HTERT RPE-1 (cell line): ENCODE measurements around the gene LCMT2.
"Not testable (repeated sequence)": the region's sequence is repeated elsewhere in the genome, so short reads cannot be mapped to it uniquely, and the experiment has no call there.

Source experiments
- in situ Hi-C: fragments of 300-500 bp; cut with MboI; formaldehyde crosslinking; loops from 4 replicates; pipeline ENCODE4 v1.14.3; 2020; ENCODE audit warnings: low sequenced_read_pairs

LCMT2 gene

DNA sequence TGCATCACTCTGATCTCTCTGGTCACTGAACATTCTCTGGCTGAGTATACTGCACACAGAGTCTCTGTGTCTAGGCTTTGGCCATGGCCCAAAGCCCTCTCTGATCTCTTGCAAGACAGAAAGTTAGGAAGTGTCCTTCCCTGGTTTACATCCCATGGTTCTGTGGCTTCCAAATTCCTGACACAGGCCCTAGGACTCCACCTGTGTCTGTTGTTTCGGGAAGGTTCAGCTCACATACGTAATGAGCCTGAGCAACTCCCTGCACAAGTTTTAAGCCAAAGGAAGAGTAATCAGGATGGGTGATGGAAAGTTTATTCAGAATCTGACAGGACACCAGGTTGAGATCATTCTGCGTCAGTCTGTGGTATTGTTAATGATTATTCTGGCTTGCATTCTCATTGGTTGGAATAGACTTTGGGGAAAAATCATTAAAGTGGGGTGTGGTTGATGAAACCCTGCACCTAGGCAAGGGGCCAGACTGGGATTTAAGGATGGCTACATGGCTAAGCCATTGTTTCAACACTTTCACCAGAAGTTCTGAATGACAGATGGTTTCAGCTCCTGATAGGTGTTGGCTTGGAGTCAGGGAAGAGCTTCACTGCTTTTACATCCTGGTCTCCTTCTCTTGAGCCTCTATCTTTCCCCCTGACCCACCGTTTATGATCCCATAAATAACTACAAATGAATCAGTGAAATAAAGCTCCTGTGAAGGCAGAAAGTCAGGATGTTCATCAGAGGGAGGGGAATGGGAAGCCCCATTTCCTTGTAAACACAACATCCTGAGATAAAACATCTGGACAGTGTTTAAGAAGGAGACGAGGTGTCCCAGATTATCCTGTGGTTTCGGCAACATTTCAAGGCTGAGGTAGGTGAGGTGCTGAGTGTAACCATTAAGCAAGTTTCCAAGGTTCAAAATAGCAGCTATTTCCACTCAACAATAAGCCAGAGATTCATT, 14.1 kb downstream of the LCMT2 start:
- in situ Hi-C loops, result no loop called here

DNA sequence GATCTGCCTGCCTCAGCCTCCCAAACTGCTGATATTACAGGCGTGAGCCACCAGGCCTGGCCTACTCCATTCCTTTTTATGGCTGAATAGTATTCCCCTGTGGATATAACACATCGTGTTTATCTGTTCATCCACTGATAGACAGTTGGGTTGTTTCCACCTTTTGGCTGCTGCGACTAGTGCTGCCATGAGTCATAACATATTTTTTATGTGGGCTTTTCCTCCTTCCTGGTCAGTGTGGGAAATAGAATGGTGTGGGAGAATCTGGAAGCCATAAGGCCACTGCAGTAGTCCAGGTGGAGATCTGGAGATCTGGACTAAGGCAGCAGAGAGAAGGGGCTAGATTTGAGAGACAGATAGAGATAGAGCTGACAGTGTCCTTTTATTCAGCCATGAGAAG, 16.2 kb downstream of the LCMT2 start:
- in situ Hi-C loops, result no loop called here

DNA sequence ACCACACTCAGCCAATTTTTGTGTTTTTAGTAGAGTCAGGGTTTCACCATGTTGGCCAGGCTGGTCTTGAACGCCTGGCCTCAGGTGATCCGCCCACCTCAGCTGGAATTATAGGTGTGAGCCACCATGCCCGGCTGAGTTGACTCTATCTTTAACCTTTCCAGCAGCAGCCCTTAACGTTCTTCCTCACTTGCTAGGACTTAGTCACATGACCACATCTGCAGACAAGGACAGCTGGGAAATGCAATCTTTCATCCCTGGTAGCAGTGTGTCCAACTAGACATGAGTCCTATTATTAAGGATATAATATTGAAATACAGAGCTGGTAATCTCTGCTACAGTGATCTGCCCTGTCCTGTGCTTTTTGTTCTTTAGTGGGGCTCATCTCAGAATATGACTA, 18.0 kb downstream of the LCMT2 start:
- in situ Hi-C loops, result no loop called here

DNA sequence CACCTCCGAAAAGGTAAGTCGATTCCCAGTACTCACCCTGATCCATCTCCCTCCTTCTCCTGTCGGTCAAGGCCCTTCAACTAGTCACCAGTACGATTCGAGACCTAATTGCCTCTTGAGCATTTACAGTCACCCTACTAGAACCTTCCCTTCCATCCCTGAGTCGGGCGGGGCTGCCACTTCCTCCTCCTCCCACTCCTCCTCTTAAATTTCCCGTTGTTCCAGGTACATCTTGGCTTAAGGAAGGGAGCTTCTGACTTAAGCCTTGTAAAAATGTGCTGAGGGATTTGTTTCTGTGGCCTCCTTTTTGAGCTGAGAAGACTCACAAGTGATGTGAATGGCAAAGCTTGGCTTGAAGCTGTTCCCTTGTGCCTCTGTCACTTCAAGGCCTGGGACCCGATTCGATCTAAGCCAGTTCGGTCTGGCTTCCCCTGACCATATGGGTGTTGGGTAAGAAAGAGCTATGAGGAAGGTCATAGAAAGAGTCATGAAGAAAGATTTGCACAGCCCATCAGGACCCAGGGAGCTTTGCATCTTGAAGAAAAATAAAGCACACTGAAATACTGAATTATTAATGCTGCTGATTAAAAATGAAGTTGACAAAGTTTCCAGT, 28.1 kb downstream of the LCMT2 start, which contains the start of gene TGM7:
TSS of gene TGM7 (minus strand) at position 51 of the 613 bp plus-strand sequence.
- in situ Hi-C loops, result no loop called here

DNA sequence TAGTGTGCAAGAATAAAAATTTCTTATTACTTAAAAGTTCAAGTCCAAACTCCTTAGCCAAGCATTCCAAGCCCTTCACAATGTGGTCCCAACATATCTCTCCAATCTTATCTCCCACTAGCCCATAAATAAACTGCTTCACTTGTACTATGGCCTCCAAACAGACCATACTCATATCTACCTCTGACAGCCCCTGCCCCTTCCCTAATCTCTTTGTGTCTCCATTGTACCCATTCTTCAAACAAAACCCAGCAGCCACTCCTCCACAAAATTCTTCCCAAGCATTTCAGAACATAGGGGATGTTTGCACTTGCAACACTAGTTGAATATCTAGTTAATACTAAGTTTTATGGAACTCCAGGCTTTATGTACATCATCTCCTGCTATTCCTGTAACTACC, 30.5 kb downstream of the LCMT2 start:
- in situ Hi-C loops, result no loop called here

DNA sequence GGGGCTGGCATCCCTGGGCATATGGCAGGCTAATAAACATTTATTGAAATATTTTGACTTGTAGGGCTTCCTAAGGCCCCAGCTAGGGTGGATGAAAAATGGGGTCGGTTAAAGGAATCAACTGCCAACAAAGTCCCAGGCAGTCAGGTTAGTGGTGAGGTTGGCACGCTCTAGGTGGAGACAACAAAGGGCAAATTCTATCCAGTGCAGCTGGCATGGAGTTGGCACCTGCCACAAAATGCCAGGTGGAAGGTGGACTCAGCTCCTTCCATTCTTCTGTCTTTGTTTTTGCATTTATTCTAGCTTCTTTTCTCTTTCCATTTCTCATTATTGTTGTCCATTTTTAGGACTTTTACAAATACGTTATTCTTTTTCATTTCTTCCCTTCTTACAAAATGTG, 31.0 kb downstream of the LCMT2 start:
- in situ Hi-C loops, result no loop called here

DNA sequence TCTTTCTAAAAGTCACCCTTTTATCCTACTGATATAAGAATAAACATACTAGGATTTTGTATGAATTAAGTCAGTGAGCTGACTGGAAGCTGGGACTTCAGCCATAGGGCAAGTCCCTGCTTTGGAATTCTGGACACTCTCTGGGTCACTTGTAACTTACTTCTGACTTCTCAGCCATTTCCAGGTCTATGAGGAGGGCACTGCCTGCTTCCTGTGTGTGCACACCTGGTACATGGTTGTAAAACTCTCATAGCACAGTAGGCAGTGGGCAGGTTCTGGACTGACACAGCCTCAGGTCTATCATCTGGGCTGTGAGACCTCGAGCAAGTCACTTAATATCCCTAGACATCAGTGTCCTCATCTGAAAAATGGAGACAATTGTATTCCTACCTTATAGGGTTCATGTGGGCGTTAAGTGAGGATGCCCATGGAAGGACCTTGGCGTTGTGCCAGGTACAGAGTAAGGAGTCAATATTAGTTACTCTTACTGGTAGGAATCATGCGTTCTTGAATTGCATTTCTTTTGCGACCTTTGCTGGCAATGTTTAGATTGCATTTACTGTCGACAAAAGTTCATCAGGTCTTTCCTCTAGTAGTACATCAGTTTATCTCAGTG, 36.2 kb downstream of the LCMT2 start:
- in situ Hi-C loops, result no loop called here

DNA sequence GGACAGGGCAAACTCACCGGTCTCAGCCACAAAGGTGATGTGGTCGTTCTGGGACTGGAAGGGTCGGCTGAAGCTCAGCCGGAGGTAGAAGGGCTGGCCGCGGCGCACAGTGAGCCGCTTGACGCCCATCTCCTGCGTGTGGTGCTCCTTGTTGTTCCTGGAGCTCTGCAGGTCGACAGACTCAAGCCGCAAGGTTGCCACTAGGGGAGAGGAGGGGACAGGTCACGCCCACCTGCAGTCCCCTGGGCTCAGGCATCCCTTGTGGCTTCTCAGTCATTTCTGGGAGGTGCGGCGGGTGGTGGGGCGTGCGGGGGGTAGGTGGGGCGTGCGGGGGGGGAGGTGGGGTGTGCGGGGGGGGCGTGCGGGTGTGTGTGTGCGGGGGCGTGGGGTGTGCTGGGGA, 36.9 kb downstream of the LCMT2 start:
- in situ Hi-C loops, result no loop called here

DNA sequence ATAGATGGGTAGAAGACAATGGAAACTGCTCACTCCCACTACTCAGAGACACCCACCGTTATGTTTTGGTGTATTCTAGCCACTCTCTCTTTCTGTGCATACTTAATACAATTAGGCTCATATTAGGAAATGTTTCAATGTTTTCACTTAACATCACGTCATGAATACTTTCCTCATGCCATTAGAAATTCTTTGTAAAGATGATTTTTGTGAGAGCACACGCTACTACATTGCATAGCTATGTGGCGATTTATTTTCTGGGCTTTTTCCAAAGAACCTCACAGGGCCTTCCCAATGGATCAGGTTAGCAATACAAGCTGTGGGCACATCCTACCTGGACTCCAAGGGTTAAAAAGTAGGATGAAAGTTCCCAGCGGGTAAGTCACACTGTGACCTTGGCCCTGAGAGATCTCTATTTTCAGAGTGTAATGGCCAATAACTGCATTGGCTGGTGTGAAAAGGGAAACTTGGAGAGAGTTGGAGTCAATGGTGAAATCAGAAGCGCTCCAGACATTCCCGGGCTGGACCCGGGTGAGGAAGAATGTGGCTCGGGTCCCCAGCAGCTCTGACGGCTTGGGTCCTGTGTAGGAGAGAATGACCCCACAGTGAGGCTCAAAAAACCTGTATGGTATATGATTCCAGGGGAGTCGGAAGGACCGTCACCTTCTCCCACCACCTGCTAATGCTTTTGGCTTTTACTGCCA, 37.8 kb downstream of the LCMT2 start:
- in situ Hi-C loops, result no loop called here

DNA sequence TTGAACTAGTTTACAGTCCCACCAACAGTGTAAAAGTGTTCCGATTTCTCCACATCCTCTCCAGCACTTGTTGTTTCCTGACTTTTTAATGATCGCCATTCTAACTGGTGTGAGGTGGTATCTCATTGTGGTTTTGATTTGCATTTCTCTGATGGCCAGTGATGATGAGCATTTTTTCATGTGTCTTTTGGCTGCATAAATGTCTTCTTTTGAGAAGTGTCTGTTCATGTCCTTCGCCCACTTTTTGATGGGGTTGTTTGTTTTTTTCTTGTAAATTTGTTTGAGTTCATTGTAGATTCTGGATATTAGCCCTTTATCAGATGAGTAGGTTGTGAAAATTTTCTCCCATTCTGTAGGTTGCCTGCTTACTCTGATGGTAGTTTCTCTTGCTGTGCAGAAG, 40.7 kb downstream of the LCMT2 start:
- in situ Hi-C loops, result not testable (repeated sequence)

DNA sequence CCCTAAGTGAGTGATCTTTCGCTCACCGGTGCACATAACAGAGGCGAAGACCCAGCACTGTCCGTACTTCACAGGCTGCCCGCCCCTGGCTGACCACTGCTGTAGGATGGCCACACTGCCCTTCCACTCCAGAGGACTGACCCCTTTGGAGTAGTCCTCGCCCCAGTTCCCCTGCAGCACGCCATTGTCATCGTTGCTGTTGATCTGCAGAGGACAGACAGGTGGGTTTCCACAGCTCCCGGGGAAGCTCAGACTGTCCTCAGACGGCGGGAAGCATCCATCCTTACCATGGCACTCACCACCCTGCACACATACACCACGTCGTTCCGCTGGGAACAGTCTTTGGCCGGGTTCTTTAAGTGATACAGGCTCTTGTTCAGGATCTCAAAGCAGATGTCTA, 43.1 kb downstream of the LCMT2 start:
- in situ Hi-C loops, result no loop called here

DNA sequence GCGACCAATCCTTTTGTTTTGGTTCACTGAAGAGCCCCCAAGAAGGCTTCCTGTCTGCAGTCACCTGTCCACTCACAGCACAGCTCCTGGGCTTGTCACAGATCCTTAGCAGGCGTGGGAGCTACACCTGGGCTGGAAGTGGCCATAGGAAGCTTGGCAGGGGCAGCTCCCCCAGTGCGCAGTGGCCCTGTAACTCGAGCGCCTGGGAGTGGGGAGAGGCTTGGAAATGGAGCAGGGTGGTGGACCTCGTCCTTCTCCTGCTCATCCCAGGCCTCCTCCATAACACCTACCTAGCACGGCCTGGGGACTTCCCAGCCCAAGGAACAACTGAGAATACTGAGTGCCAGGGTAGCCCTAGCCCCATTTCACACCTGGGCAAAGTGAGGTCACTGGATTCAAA, 44.3 kb downstream of the LCMT2 start:
- in situ Hi-C loops, result no loop called here

DNA sequence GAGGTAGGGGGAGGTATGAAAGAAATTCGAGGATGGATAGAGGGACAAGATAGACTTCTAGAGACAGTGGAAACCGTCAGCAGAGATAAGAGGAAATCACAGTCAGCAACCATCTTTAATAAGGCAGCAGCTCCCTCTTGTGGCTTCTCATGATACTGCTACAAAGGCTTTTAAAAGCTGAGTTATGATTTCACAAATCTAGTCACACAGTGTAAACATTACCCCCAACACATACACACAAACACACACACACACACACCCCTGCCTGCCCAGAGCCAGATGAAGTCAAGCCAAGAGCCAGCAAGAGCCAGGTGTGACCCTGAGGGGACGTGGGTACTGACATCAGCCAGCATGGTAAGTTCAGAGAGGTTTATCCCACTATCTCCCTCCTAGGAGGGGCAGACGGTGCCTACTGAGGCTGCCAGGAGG, 44.8 kb downstream of the LCMT2 start:
- in situ Hi-C loops, result no loop called here

DNA sequence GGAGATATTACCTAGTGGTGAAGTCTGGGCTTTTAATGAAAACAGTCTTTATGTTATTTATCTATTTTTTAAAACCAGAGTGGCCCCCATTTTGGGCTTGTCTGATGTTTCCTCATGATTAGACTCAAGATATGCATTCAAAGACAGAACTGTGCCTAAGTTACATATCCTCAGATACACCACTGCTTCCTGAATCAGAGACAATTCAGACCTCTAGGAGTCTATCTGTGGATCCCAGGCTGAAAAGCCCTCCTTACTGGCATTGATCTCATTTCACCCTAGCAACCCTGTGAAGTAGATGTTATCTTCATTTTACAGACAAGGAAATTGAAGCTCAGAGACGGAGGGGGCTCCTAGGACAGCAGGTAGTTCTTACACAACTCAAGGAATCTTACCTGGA, 46.8 kb downstream of the LCMT2 start:
- in situ Hi-C loops, result no loop called here

DNA sequence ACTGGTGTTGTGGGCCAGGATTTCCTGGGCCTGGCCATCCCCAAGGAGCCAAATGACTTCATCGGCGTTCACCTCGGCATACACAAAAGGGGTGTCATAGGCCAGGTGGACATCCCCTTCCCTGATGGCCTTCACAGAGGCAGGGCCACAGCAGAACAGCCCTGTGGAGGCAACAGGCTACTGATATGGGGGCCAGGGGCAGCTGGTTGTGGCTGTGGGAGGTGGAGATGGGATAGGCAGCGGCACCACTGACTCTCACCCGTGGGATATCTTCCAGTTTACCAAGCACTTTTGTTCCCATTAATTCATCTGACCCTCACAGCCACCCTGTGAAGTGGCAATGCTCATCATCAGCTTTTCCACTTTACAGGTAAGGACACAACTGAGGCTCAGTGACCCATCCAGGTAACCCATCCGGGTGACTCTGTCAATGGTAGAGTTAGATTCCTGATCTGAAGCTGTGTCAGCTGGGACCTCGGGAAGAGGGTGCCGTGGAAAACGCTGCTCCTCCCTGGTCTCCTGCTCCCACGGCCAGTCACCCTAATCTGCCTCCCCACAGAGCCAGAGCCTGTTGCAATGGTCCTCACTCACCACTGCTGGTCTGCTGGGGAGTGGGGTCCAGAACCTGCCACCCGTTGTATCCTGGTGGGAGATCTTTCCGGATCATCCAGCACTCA, 48.3 kb downstream of the LCMT2 start:
- in situ Hi-C loops, result no loop called here

DNA sequence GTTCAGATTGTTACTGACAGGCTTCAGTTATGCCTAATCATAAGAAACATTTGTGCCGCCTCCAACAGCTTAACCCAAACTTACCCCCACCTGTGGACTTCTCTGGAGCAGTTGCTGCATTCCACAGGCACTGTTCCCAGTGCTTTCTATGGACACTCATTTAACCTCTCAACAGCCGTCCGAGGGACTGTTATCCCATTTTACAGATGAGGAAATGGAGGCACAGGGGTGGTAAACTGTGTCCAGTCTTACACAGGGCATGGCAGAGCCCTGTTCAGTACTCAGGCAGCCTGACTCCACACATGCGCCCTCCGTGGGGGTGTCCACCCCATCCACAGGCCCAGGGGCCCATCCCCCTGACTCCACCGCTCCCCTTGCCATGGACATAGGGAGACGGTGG, 49.4 kb downstream of the LCMT2 start:
- in situ Hi-C loops, result no loop called here

DNA sequence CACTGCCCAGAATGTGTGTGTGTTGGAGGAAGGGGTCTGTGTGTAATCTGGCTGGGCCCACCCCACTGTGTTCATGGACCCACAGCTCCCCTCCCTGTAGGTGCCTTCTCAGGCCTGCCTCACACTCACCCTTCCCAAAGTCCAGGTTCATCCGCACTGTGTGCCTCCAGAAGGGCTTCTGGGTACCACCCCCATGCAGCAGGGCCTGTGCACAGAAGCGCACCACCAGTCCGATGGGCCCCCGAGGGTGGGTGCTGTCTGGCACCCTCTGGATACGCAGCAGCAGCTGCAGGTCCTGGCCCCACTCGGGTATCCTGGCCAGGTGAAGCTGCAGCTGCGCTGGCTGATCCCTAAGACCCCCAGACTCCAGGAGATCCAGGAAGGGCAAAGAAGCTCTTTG, 50.9 kb downstream of the LCMT2 start:
- in situ Hi-C loops, result no loop called here

DNA sequence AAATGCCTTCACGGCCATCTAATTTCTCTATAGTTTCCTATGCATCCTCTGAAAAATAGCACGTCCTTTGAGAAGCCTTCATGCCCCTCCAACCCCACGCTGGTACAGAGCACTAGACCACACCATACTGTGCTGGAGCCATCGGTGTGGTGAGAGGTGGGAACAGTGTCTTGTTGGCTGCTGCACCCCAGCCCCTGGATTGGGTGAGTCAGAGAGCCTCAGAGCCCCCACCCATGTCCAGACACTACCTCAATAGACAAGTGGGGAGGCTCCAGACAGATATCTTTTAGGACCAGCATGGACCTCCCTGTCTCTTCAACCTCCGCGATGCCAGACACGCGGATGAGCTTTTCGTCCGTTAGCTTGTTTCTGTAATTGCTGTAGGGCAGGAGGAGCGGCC, 51.5 kb downstream of the LCMT2 start:
- in situ Hi-C loops, result no loop called here

DNA sequence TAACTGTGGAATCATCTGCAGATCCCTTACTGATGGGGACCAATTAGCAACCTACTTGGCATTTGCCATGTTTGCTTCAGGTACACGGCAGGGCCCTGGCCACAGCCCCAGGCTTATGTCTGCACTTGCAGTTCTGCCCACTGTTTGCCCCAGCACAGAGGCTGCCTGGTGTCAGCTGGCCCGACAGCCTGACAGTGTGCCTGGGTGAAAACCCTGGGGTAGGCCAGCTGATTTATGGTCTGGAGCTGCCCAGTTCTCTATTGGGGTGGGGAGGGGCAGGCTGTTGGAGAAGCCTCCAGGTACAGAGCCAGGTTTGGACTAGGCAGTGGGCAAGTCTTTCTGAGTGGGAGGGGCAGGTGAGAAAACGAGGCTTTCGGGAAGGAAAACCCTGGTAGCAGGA, 52.5 kb downstream of the LCMT2 start:
- in situ Hi-C loops, result no loop called here

DNA sequence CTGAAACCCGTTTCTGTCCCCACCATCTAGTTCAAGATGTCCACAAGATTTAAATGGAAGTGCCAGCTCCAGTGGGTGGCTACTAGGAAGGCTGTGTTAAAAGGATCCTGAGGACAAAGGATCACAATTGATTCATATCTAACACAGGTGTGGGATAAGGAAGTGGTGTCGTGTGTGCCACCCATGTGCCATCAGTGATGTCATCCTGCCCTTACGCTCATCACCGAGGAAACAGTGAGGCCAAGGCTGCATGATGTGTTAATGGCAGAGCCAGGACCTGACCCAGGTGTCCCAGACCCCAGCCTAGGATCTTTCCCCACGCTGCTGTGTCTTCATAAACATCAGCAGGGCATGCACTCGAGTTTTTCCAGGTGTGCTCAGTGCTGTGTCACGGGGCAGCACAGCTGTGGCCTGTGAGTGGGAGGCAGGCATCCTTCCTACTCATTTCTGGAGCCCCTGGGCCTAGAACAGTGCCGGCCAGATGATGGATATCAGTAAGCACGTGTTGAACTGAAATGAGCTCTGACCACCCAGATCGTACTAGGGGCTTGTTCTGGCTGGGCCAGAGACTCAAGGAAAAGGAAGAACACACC, 53.0 kb downstream of the LCMT2 start:
- in situ Hi-C loops, result no loop called here
